Measurements from ENCODE around the gene OR5AP2. TPM values are rescaled to one million over a fixed set of nuclear protein-coding genes. Genes with fewer than 3 reads are reported as not detected.
"Not testable (repeated sequence)": the region's sequence is repeated elsewhere in the genome, so short reads cannot be mapped to it uniquely, and the experiment has no call there.

OR5AP2 gene
- total RNA-seq, result not detected

GRCh38 chr11:56642339-56642738 is at the start of gene OR5AP2:
Gene OR5AP2, minus strand, starts transcription at chr11:56642439. Its CDS starts 0 bp downstream, at chr11:56642439.
- H3K4me1 Mint-ChIP-seq, result no peaks in the 10 kb centered on the region
- no peak for ATAC-seq (replicated peaks)
- no peak within 1 kb of the TSS for H3K4me3 Mint-ChIP-seq
- peaks cover 19% of the 10 kb centered on the region for H3K9me3 Mint-ChIP-seq
- no peaks in the 10 kb centered on the region for H3K36me3 Mint-ChIP-seq (ENCODE audit: low read depth)
- no peaks in the 10 kb centered on the region for H3K27me3 Mint-ChIP-seq
- no peak within 1 kb of the TSS for H3K27ac Mint-ChIP-seq

- H3K36me3 Mint-ChIP-seq (ENCODE audit: low read depth); H3K27me3 Mint-ChIP-seq; H3K4me1 Mint-ChIP-seq; H3K4me3 Mint-ChIP-seq; H3K27ac Mint-ChIP-seq; ATAC-seq (replicated peaks): not testable (repeated sequence)
- peaks cover 11% of the 10 kb centered on the region for H3K9me3 Mint-ChIP-seq
Measured at GRCh38 chr11:56691179-56691578, 48.9 kb upstream of the OR5AP2 start.

- Mint-ChIP-seq H3K27ac (no peak overlapping the region), H3K4me1 (no peaks in the 10 kb centered on the region), H3K36me3 (ENCODE audit: low read depth) (no peaks in the 10 kb centered on the region), H3K9me3 (peaks cover 11% of the 10 kb centered on the region), H3K27me3 (no peaks in the 10 kb centered on the region), H3K4me3 (no peak overlapping the region)
- ATAC-seq (replicated peaks), result no peak
Measured at GRCh38 chr11:56688554-56689100, 46.4 kb upstream of the OR5AP2 start.

DNA sequence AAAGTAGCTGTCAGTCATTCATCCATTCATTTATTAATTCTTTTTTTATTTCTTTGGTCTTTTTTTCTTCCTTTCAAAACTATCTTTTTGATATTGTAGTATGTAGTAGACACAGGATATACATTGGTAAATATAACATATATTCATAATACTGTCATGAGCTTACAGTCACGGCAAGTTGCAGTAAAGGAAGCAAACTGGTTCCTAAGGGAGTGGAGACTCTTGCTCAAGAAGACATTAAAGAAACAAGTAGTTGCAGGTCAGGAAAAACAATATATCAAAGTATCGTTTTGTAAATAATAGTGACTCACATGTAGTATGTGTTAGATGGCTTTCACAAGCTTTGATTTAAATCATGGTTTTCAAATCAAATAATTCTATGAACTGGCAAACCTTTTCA is 28.7 kb upstream of the OR5AP2 start:
- Mint-ChIP-seq H3K4me1 (no peaks in the 10 kb centered on the region), H3K4me3 (no peak overlapping the region), H3K27me3 (no peaks in the 10 kb centered on the region), H3K27ac (no peak overlapping the region), H3K9me3 (peaks cover 11% of the 10 kb centered on the region), H3K36me3 (ENCODE audit: low read depth) (no peaks in the 10 kb centered on the region)
- ATAC-seq (replicated peaks), result no peak

- Mint-ChIP-seq H3K27me3 (no peaks in the 10 kb centered on the region), H3K9me3 (peaks cover 11% of the 10 kb centered on the region), H3K36me3 (ENCODE audit: low read depth) (no peaks in the 10 kb centered on the region), H3K4me3 (no peak within 1 kb of the TSS), H3K27ac (no peak within 1 kb of the TSS), H3K4me1 (no peaks in the 10 kb centered on the region)
- ATAC-seq (replicated peaks), result no peak
Measured at GRCh38 chr11:56663386-56663785, 21.1 kb upstream of the OR5AP2 start, which contains the start of gene OR5AR1. Gene OR5AR1, plus strand, starts transcription at chr11:56663686. Its CDS starts 0 bp downstream, at chr11:56663686.

GRCh38 chr11:56659755-56660154 is 17.5 kb upstream of the OR5AP2 start:
- ATAC-seq (replicated peaks), result no peak
- Mint-ChIP-seq H3K4me3 (no peak overlapping the region), H3K27me3 (no peaks in the 10 kb centered on the region), H3K4me1 (no peaks in the 10 kb centered on the region), H3K27ac (no peak overlapping the region), H3K36me3 (ENCODE audit: low read depth) (no peaks in the 10 kb centered on the region), H3K9me3 (peaks cover 11% of the 10 kb centered on the region)

DNA sequence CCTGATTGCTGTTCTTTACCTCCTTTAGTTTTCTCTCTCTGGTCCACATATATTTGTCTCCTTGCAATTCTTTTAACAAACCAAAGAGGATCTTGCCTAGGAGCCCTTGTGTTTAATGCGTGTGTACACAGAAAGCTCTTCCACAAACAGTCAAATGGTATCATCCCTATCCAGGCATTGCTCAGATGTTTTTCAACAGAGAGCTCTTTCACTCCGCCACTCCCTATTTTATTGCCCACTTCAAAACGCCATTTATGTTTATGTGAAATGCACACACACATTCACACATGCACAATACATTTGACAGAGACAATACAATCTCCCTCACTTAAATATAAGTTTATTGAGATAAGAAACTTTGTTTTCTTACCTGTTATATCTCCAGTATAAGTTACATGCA is 4.7 kb downstream of the OR5AP2 start:
- Mint-ChIP-seq H3K36me3 (ENCODE audit: low read depth) (no peaks in the 10 kb centered on the region), H3K4me1 (no peaks in the 10 kb centered on the region)

DNA sequence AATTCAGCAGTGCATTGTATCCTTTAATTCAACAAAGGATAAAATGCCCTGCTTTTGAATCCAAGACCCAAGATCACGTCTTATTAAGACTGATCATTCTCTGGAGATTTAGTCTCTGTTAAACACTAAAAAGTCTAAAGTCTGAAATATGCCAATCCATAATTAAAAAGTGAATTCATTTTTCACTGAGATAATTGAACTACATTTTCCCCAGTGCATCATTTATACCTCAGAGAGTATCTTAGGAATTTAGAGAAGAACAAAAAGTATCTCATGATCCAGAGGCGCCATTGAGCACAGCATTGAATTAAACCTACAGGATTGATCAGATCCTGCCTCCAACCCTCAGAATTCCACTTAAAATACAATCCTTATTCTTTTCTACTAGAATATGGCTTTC is 5.4 kb downstream of the OR5AP2 start:
- H3K9me3 Mint-ChIP-seq, result peaks cover 21% of the 10 kb centered on the region
- ATAC-seq (replicated peaks), result no peak
- no peak overlapping the region for H3K4me3 Mint-ChIP-seq
- no peaks in the 10 kb centered on the region for H3K27me3 Mint-ChIP-seq
- H3K4me1 Mint-ChIP-seq, result no peaks in the 10 kb centered on the region
- no peaks in the 10 kb centered on the region for H3K36me3 Mint-ChIP-seq (ENCODE audit: low read depth)
- no peak overlapping the region for H3K27ac Mint-ChIP-seq

More for the DNA sequence above, 4.7 kb downstream of the OR5AP2 start:
- Mint-ChIP-seq H3K4me3 (no peak overlapping the region), H3K9me3 (peaks cover 24% of the 10 kb centered on the region), H3K27ac (no peak overlapping the region), H3K27me3 (no peaks in the 10 kb centered on the region)
- ATAC-seq (replicated peaks), result no peak

- Mint-ChIP-seq H3K27ac (no peak overlapping the region), H3K4me3 (no peak overlapping the region), H3K9me3 (peaks cover 16% of the 10 kb centered on the region), H3K36me3 (ENCODE audit: low read depth) (no peaks in the 10 kb centered on the region), H3K27me3 (no peaks in the 10 kb centered on the region), H3K4me1 (no peaks in the 10 kb centered on the region)
- ATAC-seq (replicated peaks), result no peak
Measured at GRCh38 chr11:56632329-56632728, 9.9 kb downstream of the OR5AP2 start.

DNA sequence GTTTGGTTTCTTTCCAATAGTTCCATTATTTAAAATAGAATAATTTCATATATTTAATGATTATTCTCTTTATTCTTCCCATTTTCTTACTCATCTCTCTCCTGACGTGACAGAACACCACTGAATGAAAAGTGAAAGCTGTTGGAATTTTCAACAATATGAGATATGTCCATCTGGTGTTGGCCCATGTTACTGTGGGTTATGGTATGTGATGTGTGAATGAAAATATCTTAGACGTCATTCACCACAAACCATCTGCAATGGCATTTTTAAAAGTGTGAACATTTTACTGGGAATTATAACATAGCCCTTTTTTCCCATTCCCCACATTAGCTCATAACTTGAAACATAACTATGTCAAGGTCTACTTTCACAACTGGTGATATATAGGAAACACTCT is 16.3 kb downstream of the OR5AP2 start:
- H3K4me3 Mint-ChIP-seq, result no peak overlapping the region

DNA sequence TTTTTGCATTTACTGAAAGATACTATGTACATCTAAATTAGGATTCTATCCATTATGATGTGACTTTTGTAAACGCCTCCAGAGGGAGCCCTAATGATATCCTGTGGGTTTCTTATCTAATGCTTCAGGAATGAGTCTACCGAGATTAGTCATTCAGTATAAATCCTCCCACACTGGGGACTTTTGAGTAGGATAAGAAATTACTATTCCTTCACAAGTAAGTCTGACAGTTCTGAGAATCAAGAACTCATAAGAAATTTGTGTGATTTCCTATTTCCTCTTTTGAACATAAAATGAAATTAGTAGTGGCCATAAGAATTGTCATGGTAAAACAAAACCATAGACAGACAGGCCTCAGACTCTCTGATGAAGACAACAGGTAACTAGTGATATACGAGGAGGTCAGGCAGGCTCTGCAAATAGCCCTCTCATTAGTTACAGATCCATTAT is 17.6 kb downstream of the OR5AP2 start:
- Mint-ChIP-seq H3K27ac (no peak overlapping the region), H3K9me3 (peaks cover 12% of the 10 kb centered on the region), H3K4me1 (no peaks in the 10 kb centered on the region), H3K36me3 (ENCODE audit: low read depth) (no peaks in the 10 kb centered on the region), H3K27me3 (no peaks in the 10 kb centered on the region), H3K4me3 (no peak overlapping the region)
- peak; percentile 49 for ATAC-seq (replicated peaks)

More for the DNA sequence above, 16.3 kb downstream of the OR5AP2 start:
- Mint-ChIP-seq H3K36me3 (ENCODE audit: low read depth) (no peaks in the 10 kb centered on the region), H3K27me3 (no peaks in the 10 kb centered on the region), H3K9me3 (peaks cover 8% of the 10 kb centered on the region), H3K4me1 (no peaks in the 10 kb centered on the region), H3K27ac (no peak overlapping the region)
- no peak for ATAC-seq (replicated peaks)

GRCh38 chr11:56611174-56611573 is 31.1 kb downstream of the OR5AP2 start:
- Mint-ChIP-seq H3K36me3 (ENCODE audit: low read depth) (no peaks in the 10 kb centered on the region), H3K27ac (no peak overlapping the region), H3K4me1 (no peaks in the 10 kb centered on the region), H3K4me3 (no peak overlapping the region), H3K9me3 (peaks cover 8% of the 10 kb centered on the region), H3K27me3 (no peaks in the 10 kb centered on the region)
- no peak for ATAC-seq (replicated peaks)

- H3K9me3 Mint-ChIP-seq; H3K27ac Mint-ChIP-seq; H3K36me3 Mint-ChIP-seq (ENCODE audit: low read depth); H3K4me3 Mint-ChIP-seq; H3K4me1 Mint-ChIP-seq; ATAC-seq (replicated peaks); H3K27me3 Mint-ChIP-seq: not testable (repeated sequence)
Measured at GRCh38 chr11:56592088-56592717, 50.0 kb downstream of the OR5AP2 start.
